CD4-positive, alpha-beta T cell treated with Interleukin-21 for 1 hour (primary cell): Measurements from ENCODE around the gene KCNE3.
A peak's percentile ranks its signal among the peaks of the same experiment; 100 is the strongest.

Source experiments
- DNase-seq: peaks from one replicate; pipeline ENCODE4 v3.0.0-alpha.2; 2020

The KCNE3 gene, protein sequence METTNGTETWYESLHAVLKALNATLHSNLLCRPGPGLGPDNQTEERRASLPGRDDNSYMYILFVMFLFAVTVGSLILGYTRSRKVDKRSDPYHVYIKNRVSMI

DNA sequence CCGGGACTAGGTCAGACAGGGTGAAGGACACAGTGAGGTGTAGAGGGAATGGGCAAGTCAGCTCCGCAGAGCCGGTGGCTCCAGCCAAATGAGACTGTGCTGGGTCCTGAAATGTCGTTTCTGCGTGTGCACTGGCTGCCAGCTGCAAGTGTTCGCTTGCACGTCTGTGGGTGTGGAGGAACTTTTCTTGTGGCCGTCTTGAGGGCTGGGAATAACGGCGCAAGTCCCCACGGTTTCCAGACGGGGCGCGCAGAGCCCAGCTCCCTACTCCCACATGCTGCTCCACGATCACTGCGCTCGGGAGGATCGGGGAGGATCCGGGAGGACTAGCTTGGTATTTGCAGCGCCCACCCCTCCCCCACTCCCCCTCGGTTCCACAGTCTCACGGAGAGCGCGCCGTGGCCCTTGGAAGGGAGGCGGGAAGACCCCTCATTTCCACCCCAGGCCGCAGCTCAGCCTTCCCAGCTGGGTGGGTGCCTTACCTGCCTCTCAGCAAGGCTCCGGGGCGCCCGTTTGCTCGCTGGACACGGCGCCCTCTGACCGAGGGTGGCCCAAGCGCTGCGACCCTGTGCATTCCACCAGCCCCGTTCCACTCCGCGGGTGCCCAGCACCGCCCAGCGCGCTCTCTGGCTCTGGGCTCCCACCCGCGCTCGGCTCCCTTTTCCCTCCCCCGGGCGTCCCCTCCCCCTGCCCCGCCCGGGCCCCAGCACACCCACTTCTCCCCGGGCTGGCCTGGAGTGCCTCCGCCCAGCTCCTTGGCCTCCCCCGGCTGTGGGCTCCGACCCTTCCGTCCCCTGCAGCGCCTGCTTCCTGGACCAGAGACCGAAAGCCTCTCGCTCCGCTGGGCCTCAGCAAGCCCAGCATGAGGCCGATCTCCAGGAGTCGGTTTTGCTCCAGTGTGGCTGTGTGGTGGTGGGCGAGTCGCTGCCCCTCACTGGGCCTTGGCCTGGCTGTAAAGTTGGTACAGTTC lies at the start of gene KCNE3:
TSS of gene KCNE3 (minus strand) at position 634 of the 970 bp plus-strand sequence. CDS start 9,986 bp downstream, outside the sequence.
- no peak for DNase-seq

DNA sequence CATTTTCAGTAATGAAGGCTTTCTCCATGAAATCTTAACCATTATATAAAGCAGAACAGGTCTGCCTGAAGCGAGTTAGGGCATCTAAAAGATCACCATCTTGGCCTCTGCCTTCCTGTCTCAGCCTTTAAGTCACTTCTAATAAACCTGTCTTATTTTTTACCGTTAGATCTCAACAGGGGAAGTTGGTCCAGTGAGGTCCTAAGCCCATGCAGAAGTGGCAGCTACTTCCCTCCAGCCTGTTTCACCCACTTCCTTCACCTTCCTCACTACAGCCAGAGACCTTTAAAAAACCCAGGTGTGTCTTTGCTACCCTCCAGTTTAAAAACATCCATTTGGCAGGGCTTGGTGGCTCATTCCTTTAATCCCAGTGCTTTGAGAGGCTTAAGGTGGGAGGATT lies 40.2 kb upstream of the KCNE3 start:
- no peak for DNase-seq

DNA sequence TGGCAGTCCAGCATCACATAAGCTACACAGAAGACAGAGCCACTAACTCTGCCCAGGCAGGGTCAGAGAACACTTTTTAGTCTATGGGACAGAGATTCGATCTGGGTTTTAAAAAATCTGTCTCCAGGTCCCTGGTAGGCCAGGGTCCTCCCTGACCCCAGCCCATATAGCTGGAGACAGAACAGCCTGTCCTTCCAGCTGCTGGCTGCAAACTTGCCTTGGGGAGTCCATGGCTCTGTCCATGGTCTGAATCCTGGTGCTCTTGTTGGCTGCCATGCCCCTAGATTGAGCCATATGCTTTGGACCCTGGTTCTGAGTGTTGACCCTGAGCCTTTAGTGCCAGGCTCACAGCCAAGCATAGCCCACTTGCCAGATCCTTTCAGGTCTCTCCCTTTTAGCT lies 39.5 kb upstream of the KCNE3 start:
- no peak for DNase-seq

DNA sequence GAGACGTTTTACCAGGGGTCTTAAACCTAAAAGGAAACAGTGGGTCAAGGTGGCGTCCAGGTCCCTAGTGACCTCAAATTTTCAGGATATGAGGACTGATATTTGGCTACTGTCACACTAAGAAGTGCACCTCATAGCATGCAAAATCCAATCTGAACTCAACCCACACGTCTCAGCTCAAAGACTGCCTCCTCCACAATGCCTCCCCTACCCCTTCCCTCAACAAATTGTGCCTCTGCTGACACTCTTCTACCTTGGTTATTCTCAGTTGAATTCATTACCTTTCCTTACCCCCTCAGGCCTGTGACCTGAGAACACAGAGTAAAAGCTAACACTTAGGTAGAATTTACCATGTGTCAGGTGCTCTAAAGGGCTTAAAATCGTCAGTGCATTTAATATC lies 38.6 kb upstream of the KCNE3 start:
- DNase-seq, result no peak

DNA sequence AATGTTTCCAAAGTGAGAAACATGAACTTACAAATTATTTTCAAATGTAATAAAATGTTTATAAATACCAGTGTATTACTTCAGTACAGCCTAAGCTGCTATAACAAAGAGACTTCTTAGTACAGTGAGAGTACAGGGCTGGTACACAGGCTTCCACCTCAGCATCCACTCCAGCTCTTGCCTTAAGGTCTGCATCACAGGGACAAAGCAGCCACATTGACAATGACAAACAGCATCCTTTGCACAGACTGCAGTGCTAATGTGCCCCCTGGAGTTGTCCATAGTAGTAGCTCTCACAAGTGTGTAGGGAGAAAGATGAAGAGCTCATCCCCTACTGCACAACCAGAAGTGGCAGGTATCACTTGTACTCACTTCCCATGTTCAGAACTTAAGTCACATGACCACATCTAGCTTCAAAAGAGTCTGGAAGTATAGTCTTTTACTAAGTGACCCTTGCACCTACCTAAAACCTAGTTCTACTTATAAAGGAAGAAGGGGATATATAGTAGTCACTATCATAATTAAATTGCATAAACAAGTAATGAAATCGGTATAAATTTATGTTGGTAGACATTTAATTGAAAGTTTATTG lies 36.8 kb upstream of the KCNE3 start:
- no peak for DNase-seq

DNA sequence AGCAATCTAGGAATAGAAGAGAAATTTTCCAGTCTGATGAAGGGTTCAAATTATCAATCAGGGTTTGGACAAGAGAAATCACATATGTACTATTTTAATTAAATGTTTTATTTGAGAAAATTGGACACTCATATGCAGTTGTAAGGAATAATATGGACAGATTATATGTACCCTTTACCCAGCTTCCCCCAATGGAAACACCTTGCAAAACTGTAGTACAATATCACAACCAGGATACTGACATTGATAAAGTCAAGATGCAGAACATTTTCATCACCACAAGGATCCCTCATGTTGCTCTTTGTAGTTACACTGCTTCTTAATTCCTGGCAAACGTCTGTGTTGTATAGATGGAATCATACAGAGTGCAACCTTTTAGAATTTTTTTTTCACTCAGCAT lies 27.6 kb upstream of the KCNE3 start:
- no peak for DNase-seq

DNA sequence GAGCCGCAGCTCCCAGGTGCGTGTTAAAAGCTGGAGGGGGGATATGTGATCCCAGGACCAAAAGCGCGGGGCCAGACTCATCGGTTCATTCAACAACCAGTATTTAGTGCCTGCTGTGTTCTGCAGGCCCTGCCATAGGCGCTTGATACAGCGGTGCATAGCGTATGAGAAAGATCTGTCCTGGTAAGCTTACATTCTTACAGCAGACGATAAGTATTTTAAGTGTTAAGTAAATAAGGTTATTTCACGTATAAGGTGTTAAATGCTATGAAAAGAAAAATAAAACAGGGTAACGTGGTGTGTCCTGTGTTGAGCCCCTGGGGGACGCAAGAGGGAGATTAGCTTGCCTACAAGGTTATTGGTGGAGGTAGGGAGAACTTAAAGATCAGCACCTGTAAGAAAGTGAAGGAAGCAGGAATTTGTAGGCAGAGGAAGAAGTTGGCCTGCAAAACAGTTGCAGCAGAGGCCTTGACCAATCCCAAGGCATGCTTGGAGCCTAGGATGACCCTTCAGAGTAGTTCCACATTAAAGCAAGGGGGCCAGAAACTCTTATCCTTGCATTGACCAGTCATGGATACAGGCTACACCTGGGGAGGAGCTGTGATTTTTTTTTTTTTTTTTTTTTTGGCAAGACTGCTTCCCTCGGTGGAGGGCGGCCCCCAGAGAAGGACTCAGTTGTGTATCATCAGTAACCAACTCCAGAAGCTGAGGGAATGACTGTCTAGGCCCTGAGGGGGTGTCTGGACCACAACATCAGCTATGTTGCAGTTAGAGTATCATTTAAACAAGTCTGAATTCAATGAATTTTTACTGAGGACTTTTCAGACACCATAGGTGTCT lies 26.7 kb upstream of the KCNE3 start:
- no peak for DNase-seq

DNA sequence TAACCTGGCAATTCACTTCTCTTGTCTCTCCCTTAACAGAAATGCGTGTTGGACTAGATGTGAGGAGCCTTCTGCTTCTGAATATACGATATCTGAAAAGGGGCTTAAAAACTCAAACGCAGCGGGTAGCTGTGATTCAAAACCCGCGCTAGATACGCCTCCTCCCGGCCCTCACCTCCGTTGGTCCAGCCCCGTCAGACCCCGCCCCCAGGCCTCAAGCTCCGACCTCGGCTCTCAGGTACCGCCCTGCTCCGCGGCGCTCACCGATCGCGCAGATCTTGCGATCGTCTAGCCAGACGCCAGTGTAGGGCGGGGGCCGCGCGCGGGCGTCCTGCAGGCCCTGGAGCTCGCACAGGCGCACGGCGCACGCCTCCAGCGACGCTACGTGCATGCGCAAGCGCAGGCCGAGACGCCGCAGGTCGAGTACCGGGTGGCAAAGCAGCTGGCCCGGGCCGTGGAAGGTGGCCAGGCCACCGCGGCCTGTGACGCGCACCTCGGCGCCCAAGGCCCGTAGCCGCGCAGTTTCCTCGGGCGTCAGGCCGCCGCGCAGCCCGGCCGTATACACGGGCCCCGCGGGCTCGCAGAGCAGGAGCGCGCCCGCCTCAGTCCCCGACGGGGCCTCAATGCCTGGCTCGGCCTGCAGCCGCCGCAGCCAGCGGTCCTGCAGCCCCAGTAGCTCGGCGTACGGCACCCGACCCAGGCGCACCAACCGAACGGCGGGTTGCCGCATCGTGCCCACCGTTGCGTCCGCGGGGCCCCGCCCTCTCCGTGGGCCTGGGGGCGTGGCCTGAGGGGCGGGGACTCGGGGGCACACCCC lies 25.8 kb upstream of the KCNE3 start, which contains the start of gene LIPT2:
TSS of gene LIPT2 (minus strand) at position 751 of the 817 bp plus-strand sequence. CDS start at position 730, 21 bp downstream.
- peak; percentile 97 for DNase-seq

DNA sequence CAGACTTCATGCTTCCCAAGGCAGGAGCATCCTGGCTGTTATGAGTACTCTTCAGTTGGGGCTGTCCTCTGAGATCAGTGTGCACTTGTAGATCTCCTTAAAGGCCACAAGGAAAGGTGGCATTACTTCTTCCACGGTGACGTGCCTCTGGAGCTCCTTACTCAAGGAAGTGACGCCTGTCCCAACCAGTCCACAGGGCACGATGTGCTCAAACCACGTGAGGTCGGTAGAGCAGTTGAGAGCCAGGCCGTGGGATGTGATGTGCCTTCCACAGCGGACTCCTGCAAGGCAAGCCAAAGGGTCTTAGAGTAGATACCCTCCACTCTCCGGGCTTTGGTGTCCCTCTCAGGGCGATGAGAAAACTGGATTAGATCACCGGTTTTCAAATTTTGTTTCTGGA lies 24.7 kb upstream of the KCNE3 start:
- no peak for DNase-seq

DNA sequence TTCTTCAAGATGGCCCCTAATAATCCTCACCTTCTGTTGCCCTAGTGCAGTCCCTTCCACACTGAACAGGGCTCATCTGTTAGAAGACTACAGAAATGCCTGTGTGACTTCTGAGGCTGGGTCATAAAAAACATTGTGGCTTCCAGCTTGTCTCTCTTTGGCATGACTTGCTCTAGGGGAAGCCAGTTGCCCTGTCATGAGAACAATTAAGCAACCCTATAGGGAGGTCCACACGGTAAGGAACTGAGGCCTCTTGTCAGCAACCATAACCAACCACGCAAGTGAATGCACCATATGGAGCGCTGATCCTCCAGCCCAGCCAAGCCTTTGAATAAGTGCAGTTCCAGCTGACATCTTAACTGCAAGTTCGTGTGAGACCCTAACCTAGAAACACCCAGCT lies 23.6 kb upstream of the KCNE3 start:
- no peak for DNase-seq

DNA sequence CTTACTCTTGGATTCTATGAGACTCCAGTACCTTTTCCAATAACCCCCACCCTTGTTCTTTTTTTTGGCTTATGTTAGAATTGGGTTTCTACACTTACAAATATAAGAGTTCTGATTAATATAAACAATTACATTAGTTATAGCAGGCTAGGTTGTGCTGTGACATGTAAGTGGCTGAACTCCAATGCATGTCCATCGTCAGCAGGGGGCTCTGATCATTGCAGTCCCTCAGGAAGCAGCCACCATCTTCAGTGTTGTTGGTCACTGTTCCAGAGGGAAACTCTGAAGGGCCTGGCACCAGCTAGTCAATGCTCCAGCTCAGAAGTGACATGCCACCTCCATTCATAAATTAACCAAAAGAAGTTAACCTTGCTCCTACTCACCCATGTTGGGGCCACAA lies 20.5 kb upstream of the KCNE3 start:
- DNase-seq, result no peak

DNA sequence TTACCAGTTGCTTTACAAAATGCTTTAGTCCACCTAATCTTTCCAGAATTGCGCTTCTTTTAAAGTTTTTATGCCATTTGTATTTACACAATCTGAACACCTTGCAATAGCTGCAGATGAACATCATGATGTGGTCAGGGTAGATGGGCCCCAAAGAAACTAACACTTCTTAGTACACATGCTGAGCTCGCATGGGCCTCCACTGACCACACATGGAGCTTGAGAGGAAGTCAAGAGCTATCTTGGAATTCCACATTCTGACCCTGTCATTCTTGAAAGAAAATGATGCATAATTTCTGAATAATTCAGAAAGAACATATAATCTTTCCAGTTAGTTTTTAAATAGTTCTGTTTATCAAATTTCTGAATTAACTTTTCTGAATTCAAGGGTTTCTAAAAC lies 18.5 kb upstream of the KCNE3 start:
- DNase-seq, result no peak

DNA sequence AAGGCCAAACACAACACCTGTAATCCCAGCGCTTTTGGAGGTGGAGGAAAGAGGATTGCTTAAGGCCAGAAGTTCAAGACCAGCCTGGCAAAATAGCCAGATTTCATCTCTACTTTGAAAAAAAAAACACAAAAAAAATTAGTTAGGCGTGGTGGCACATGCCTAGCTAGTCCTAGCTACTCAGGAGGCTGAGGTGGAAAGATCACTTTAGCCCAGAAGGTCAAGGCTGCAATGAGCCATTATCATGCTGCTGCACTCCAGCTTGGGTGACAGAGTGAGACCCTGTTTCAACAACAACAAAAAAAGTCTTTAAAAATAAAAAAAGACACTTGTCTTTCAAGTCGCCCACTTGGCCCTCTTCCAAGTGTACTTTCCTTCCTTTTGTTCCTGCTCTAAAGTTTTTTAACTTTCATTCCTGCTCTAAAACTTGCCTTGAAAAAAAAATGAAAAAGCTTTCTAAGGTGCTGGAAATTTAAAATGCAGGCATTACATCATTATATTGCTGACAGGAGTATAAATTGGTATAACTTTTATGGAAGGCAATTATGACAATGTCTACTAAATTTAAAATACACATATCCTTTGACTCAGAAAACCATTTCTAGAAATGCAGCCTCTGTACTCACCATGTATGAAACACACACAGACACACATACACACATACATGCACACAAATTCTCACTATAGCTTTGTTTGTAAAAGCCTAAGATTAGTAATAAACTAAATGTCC lies 13.5 kb upstream of the KCNE3 start:
- no peak for DNase-seq

DNA sequence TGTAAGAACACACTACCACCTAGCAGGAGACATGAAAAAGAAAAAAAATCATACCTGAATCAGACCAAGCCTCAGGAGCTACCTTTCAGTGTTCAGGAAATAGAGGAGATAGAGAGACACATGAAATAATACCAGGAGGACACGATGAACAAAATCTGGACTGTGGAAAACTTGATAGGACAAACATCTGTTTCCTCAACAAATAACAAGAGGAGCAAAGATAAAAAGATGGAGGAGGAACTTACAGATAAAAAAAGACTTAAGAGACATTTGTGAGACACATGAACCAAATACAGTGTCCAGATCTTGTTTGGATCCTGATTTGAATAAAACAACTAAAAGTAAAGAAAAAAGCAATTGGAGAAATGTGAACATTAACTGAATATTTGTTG lies 12.4 kb upstream of the KCNE3 start:
- no peak for DNase-seq

DNA sequence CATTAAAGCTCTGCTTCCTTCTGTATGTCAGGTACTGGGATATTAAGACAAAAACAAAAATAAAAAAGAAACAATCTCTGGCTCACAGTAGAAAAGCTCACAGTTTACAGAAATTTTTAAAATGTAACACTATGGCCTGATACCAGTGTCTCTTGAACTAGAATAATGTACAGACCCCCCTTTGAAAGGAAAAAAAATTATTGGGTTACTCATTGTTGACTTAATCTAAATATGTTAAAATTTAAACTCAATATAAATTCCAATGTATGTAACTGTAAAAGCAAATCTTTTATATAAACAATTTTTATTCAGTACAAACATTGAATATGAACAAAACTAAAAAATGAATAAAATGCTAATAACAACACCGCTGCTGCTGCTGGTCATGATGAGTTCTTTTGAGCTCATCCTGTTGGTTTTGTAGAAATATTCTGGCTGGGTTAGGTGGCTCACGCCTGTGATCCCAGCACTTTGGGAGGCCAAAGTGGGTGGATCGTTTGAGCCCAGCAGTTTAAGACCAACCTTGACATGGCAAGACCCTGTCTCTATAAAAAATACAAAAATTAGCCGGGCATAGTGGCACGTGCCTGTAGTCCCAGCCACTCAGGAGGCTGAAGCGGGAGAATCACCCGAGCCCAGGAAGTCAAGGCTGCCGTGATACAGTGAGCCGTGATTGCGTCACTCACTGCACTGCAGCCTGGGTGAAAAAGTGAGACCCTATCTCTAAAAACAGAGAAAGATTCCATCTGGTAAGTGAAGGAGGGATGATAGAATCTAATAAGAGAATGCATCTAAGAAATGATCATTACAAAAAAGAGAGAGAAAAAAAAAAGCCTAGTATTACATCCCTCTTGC lies 11.8 kb upstream of the KCNE3 start:
- DNase-seq, result no peak

DNA sequence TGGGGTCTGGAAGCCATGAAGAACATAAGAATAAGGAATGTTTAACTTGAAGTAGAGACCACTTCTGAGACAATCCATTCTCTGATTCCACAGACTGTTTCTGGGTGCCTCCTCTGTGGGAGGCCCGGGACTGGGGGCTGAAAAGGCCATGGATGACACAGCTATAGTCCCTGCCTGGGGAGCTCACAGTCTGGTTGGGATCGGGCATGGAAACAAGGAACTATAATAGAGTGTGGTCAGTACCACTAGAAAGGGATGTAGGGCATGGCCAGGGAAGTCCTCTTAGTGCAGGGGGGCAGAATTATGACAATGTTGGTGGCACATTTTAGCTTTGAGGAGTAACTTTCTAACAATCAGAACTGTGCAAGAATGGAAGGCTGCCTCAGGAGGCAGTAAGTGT lies 9.2 kb upstream of the KCNE3 start:
- DNase-seq, result no peak

DNA sequence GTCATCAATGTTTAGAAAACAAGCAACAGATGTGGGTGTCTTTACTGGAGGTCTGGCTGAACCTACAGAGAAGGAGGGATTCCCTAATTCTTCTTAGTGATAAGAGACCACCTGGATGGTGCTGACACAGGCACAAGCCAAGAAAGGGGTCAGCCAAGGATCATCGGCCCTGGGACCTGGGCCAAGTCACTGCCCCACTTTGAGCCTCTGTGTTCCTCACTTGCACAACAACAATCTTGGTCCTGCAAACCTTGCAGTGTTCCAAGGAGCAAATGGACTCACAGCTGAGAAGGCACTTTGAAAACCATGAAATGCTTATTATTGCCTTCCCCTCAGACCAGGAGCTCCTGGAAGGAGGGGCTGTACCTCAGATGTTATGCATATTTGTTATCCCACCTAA lies 7.0 kb upstream of the KCNE3 start:
- no peak for DNase-seq

DNA sequence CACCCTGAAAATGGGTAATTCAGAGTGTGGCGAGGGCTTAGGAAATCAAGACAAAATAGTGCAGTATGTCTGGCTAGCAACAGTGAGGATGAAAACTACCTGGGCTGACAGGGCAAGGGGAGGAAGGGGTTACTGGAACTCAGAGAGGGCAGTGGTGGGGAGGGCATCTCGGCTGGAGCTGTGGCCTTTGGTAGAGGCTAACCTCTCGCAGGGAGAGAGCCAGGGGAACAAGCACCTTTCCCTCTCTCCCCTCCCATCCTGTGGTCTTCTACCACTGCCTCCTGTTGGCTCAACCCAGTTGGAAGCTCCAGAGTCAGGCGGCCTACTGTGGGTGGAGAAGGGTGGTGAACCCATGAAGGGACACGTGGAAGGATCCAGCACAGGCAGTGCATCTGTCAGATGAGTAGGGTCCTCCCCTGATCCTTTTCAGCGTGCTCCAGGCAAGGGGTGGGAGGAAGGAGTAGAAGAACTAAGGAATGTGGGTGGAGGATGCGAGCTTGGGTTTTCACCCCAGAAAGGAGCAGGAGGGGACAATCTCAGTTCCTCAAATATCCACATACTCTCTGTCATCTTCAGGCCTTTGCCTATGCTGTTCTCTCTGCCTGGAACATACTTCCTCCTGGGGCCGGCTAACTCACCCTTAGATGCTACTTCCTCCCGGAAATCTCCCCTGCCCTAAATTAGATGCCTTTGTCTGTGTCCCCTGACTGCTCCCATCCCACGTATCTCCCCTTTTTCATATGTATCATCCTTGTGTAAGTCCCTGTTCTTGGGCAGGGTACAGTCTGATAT lies 6.2 kb upstream of the KCNE3 start:
- no peak for DNase-seq

DNA sequence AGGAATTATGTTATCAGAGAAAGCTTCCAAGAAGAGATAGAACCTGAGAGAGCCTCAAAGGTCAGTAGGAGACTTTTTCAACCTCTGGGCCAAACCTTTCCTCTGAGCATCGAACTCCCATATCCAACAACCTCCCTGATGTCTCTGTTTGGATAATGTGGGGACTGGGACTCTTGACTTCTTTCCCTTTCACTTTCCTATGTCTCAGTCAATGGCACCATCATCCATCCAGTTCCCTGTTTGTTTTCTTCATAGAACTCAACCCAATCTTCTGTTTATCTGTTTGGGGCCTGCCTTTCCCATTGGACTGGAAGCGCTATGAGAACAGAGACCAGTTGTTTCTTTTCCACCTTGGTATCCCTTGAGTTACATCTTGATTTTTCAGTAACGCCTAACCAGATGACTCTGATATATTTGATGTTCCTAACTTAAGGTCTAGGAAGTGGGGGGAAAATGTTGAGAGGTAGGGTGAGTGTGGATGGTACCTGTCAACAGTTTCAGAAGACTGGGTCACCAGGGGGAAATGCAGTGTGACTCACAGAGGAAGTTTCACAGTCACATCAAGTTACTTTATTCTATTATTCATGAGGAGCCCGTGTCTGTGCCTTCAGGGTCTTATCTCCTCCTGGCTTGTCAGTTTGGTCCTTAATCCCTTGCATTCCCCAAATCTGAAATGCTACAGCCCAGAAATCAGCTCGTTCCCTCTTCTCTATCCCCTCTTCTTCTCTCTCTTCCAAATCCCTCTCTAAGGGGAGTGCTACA lies 4.5 kb upstream of the KCNE3 start:
- no peak for DNase-seq
